B cell (primary cell): ENCODE results near the gene RANBP10.

ENCODE experiments used
- EZH2 ChIP-seq: IDR thresholded peaks from 2 replicates; pipeline ENCODE4 v1.6.1; 2012; ENCODE audit warnings: borderline replicate concordance, low read depth, mild to moderate bottlenecking, moderate library complexity, low read length; ENCODE audit not compliant: insufficient read depth, poor library complexity, severe bottlenecking
- TF ChIP-seq, protein P1 (sequence below): fragments of 200-600 bp; IDR thresholded peaks from one replicate; pipeline ENCODE4 v1.8.0; 2022; ENCODE audit warnings: antibody characterized with exemption, mild to moderate bottlenecking

- TF ChIP-seq, protein P1, sequence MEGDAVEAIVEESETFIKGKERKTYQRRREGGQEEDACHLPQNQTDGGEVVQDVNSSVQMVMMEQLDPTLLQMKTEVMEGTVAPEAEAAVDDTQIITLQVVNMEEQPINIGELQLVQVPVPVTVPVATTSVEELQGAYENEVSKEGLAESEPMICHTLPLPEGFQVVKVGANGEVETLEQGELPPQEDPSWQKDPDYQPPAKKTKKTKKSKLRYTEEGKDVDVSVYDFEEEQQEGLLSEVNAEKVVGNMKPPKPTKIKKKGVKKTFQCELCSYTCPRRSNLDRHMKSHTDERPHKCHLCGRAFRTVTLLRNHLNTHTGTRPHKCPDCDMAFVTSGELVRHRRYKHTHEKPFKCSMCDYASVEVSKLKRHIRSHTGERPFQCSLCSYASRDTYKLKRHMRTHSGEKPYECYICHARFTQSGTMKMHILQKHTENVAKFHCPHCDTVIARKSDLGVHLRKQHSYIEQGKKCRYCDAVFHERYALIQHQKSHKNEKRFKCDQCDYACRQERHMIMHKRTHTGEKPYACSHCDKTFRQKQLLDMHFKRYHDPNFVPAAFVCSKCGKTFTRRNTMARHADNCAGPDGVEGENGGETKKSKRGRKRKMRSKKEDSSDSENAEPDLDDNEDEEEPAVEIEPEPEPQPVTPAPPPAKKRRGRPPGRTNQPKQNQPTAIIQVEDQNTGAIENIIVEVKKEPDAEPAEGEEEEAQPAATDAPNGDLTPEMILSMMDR, result no peak
- no peak for TF ChIP-seq EZH2
These were observed 78.6 kb downstream of the RANBP10 start for GRCh38 chr16:67727521-67728485.
